ENCODE measurements around the gene C16orf46.

DNA sequence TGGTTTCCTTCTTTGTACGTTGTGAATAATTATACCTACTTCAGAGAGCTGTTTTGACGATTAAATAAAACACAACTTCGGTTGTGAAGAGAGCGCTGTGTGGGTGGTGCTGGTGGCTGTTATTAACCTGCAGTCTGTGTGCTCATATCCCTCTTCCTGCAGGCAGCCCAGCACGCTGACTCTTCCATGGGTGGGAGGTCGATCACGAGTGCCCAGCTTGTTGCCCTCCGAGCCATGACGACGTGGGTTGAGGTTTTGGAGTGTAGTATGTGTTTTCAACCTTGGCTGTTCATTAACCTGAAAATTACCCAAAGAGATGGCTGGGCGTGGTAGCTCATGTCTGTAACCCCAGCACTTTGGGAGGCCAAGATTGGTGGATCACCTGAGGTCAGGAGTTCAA lies 30.5 kb upstream of the C16orf46 start:
- TF ChIP-seq, protein P1, sequence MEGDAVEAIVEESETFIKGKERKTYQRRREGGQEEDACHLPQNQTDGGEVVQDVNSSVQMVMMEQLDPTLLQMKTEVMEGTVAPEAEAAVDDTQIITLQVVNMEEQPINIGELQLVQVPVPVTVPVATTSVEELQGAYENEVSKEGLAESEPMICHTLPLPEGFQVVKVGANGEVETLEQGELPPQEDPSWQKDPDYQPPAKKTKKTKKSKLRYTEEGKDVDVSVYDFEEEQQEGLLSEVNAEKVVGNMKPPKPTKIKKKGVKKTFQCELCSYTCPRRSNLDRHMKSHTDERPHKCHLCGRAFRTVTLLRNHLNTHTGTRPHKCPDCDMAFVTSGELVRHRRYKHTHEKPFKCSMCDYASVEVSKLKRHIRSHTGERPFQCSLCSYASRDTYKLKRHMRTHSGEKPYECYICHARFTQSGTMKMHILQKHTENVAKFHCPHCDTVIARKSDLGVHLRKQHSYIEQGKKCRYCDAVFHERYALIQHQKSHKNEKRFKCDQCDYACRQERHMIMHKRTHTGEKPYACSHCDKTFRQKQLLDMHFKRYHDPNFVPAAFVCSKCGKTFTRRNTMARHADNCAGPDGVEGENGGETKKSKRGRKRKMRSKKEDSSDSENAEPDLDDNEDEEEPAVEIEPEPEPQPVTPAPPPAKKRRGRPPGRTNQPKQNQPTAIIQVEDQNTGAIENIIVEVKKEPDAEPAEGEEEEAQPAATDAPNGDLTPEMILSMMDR (conservative IDR thresholded peaks at IDR 0.05; ENCODE audit: low read depth, low read length): no peak
- no peak for TF ChIP-seq RAD21 (IDR thresholded peaks at IDR 0.05; ENCODE audit: low read length)
- no peak for TF ChIP-seq SMC3 (IDR thresholded peaks at IDR 0.05; ENCODE audit: low read depth, low read length)
- no peak for TF ChIP-seq POLR2A (IDR thresholded peaks at IDR 0.05; ENCODE audit: low read depth, low read length)
- no peak for TF ChIP-seq MXI1 (IDR thresholded peaks at IDR 0.05; ENCODE audit: borderline replicate concordance, low read depth, low read length)
- no peak for TF ChIP-seq RCOR1 (IDR thresholded peaks at IDR 0.05; ENCODE audit: insufficient replicate concordance, low read length)
- no peak for TF ChIP-seq FOS (IDR thresholded peaks at IDR 0.05; ENCODE audit: low read depth, low read length)
- TF ChIP-seq, protein P2, sequence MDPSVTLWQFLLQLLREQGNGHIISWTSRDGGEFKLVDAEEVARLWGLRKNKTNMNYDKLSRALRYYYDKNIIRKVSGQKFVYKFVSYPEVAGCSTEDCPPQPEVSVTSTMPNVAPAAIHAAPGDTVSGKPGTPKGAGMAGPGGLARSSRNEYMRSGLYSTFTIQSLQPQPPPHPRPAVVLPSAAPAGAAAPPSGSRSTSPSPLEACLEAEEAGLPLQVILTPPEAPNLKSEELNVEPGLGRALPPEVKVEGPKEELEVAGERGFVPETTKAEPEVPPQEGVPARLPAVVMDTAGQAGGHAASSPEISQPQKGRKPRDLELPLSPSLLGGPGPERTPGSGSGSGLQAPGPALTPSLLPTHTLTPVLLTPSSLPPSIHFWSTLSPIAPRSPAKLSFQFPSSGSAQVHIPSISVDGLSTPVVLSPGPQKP (IDR thresholded peaks at IDR 0.05; ENCODE audit: borderline replicate concordance, low read depth, low read length): no peak
